GM21528 (cell line): ENCODE measurements around the gene ZBTB44.

Source experiments
- ATAC-seq: cut with Tn5 transposase; IDR thresholded peaks from one replicate; pipeline ENCODE4 v1.9.1; 2021; ENCODE audit warnings: mild to moderate bottlenecking, moderate library complexity; ENCODE audit not compliant: unreplicated experiment, low FRiP score

The ZBTB44 gene

GRCh38 chr11:130180491-130180890 is 134.2 kb downstream of the ZBTB44 start:
- ATAC-seq, result no peak

DNA sequence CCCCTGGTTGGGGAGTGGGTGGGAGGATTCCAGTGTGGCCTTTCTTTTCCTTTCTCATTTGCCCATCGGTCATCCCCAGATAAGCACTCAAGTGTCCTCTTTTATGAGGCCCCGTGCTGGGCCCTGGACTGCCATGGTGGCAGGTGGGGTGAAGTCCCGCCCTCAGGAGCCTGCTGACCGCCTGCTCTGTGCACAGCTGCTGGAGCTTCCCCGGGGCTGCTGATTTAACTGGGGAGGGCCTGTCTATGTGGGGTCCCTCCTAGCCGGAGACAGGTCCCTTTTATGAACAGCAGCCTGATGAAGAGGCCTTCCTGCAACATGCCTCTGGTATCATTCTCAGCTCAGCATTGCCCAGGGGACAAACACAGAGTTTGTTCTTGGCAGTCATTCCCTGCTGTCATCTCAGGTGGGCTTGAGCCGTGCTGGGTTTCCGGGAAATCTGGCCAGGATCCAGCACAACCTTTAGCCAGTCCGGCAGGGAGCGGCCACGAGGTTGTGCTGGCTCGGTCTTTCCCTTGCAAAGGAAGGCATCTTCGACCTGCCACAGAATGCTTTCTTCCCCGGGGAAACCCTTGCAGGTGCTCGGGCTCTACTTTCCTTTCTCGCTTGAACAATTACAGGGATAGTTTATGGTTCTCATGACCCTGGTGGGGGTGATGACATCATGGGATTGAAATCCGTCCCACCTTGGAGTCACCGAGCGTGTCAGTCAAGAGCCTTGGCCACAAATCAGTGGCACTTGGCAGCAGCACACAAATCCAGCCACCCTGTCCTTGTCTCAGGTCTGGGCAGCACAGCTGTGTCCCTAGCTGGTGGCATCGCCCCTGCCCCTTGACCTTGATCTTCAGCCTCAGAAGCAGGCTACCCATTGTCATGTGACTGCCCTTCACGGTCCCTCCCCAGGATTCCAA is 135.1 kb downstream of the ZBTB44 start:
- ATAC-seq, result no peak

DNA sequence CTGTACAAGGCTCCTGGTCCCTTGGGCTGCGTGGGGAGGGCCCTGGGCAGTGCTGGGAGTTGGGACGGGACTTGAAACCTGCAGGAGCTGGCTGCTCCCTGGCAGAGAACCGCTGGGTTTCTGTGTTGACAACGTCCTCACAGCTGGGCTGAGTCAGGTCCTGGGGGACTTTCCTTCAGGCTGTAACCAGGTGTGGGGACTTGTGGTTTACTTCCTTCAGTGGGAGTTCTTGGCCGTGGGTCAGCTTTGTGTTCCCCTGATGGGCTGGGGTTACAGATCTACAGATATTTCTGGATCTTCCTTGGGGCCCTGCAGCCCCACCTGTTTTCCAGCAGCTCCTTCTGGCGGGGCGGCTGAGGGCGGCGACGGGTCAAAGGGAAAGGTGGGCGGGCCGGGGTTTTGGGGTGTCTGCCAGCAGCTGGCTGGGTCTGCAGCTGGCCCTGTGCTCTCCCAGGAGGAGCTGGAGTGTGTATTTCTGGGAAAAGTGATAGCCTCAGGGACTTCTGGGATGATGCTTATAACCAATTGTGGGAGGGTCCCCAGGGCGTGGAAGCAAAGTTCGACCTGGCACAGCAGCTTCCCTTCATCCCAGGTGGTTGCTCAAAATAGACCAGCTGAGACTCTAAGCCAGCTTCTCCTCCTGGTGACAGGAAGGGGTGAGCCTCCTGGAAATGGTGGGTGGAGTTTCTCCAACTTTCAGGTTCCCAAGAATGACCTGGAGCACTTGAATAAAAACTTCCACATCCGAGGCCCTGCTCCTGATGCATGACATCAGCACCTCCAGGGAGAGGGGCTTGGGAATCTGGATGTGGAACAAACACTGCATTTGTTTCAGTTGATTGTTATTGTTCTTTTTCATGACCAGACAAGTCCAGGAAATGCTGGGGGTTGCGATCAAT is 136.0 kb downstream of the ZBTB44 start:
- ATAC-seq, result no peak

DNA sequence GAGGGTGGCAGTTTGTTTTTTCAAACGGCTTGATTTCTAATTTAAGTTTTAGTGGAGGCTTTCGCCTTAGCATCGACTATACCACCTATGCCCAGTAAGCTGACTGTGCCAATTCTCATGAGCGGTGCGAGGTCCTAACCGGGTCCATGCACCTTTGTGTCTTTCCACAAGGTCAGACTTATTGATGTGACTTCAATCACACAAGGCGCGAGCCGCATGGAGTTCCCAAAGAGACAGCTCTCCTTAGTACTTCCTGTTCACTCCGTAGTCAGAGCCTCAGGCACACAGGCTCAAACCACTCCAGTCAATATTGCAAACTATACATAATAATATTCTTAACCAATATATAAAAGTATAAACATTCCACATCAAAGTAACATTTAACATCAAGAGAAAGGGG is 136.9 kb downstream of the ZBTB44 start:
- ATAC-seq, result no peak
